AG09309 (cell line): ENCODE measurements around the gene CNGA2.

Experiments used
- DNase-seq: peaks from one replicate; pipeline ENCODE4 v3.0.0-alpha.2; 2010; ENCODE audit warnings: low read depth
- H3K4me3 ChIP-seq: 2 replicates; pipeline ENCODE4 v1.5.1; 2011; ENCODE audit warnings: mild to moderate bottlenecking, low read depth, low read length, moderate library complexity; ENCODE audit not compliant: control insufficient read depth
- TF ChIP-seq, protein P1 (sequence below): IDR thresholded peaks from 2 replicates; pipeline ENCODE4 v1.5.1; 2011; ENCODE audit warnings: mild to moderate bottlenecking, low read depth, low read length, inconsistent platforms; ENCODE audit not compliant: insufficient read depth, control insufficient read depth; ENCODE audit errors: missing control alignments

The CNGA2 gene

DNA sequence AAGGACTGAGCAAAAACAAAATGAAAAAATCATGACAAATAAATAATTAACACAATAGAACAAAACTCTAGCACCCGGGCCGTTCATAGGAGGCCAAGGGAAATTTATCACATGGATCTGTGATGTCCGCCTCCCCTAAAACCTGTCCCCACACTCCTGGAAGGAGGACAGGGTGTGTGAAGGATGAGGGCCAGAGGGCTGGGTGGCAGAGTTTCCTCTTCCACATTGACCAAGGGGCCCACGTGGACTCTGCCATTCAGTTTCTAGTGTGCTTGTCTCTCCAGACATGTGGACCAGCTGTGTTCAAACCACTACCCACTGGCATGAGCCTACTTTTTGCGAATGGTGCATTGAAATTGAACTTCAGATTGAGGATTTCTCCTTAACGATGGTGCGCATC lies 33.0 kb upstream of the CNGA2 start:
- TF ChIP-seq, protein P1, sequence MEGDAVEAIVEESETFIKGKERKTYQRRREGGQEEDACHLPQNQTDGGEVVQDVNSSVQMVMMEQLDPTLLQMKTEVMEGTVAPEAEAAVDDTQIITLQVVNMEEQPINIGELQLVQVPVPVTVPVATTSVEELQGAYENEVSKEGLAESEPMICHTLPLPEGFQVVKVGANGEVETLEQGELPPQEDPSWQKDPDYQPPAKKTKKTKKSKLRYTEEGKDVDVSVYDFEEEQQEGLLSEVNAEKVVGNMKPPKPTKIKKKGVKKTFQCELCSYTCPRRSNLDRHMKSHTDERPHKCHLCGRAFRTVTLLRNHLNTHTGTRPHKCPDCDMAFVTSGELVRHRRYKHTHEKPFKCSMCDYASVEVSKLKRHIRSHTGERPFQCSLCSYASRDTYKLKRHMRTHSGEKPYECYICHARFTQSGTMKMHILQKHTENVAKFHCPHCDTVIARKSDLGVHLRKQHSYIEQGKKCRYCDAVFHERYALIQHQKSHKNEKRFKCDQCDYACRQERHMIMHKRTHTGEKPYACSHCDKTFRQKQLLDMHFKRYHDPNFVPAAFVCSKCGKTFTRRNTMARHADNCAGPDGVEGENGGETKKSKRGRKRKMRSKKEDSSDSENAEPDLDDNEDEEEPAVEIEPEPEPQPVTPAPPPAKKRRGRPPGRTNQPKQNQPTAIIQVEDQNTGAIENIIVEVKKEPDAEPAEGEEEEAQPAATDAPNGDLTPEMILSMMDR, result no peak
- H3K4me3 ChIP-seq, result no peak overlapping the region
- DNase-seq, result no peak

GRCh38 chrX:151702026-151702714 lies 32.4 kb upstream of the CNGA2 start:
- TF ChIP-seq, protein P1, result no peak
- H3K4me3 ChIP-seq, result no peak overlapping the region
- DNase-seq, result no peak

- no peak for DNase-seq
Measured at GRCh38 chrX:151702741-151703340, 31.7 kb upstream of the CNGA2 start.

DNA sequence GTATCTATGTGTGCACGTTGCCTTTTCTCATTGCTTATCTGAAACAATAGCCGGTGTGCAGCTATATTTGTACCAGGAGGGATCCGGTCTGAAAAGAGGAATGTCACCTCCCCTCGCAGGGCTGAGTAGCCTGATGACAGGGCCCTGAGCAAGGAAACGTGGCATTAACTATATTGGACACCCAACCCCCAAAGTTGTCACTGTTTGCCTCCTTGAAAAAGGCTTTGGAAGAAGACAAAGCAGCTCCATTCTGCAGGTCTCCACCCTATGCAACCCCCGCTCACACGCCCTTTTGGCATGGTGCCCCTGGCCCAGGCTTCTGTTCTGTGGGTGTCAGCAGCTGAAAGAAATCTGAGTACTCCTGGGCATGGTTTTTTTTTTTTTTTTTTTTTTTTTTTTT lies 31.1 kb upstream of the CNGA2 start:
- DNase-seq, result no peak

More at GRCh38 chrX:151702741-151703340, 31.7 kb upstream of the CNGA2 start:
- TF ChIP-seq, protein P1, result no peak
- H3K4me3 ChIP-seq, result no peak overlapping the region

GRCh38 chrX:151704041-151704663 lies 30.4 kb upstream of the CNGA2 start:
- H3K4me3 ChIP-seq, result no peak overlapping the region
- TF ChIP-seq, protein P1, result no peak
- no peak for DNase-seq

More for the DNA sequence above, 31.1 kb upstream of the CNGA2 start:
- TF ChIP-seq, protein P1, result no peak
- no peak overlapping the region for H3K4me3 ChIP-seq

DNA sequence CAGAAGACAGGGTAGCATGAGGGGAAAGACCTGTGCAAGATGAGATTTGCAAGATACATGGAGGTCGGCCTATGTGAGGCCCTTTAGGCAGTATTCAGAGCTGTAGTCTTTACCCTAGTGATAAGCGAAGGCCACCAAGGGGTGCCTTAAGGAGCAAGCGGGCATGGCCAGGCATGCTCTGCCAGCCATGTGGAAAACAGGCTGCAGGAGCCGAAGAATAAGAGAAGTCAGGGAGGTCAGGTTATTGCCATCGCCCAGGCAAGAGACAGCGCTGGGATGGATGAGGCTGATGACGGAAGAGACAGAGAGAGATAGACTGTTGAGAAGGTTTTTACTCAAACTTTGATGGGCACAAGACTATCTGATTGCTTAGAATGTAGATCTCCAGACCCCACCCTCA lies 25.7 kb upstream of the CNGA2 start:
- TF ChIP-seq, protein P1, result no peak
- no peak overlapping the region for H3K4me3 ChIP-seq
- no peak for DNase-seq
